IPS-NIHi7 (cell line): ENCODE data around the gene ZC3H10.
A peak's percentile ranks its signal among the peaks of the same experiment; 100 is the strongest.
"Not testable (repeated sequence)": the region's sequence is repeated elsewhere in the genome, so short reads cannot be mapped to it uniquely, and the experiment has no call there.

ENCODE experiments used
- DNase-seq: peaks from one replicate; pipeline ENCODE4 v3.0.0; 2012; ENCODE audit warnings: mixed read lengths; ENCODE audit errors: extremely low spot score

ZC3H10 gene

GRCh38 chr12:56102683-56103065, 15.4 kb upstream of the ZC3H10 start:
- DNase-seq = no peak

- DNase-seq = no peak
These were observed 14.9 kb upstream of the ZC3H10 start for GRCh38 chr12:56103066-56103711.

- no peak for DNase-seq
These were observed 14.3 kb upstream of the ZC3H10 start for GRCh38 chr12:56103823-56104108.

GRCh38 chr12:56104109-56104814, 13.8 kb upstream of the ZC3H10 start, which contains the start of gene PA2G4:
Gene PA2G4, plus strand, starts transcription at chr12:56104559. Its CDS starts 179 bp downstream, at chr12:56104738.
- DNase-seq = peak; percentile 97

- DNase-seq = no peak
These were observed 13.1 kb upstream of the ZC3H10 start for GRCh38 chr12:56104815-56105608.

GRCh38 chr12:56105609-56105902, 12.5 kb upstream of the ZC3H10 start:
- DNase-seq = no peak

GRCh38 chr12:56107242-56107641, 10.8 kb upstream of the ZC3H10 start:
- DNase-seq = no peak

- DNase-seq = no peak
These were observed 7.5 kb upstream of the ZC3H10 start for GRCh38 chr12:56110571-56110970.

- DNase-seq = no peak
These were observed 4.0 kb upstream of the ZC3H10 start for GRCh38 chr12:56114084-56114483.

- no peak for DNase-seq
These were observed 2.7 kb upstream of the ZC3H10 start for GRCh38 chr12:56115329-56115728.

- DNase-seq = peak; percentile 67
These were observed 1.6 kb upstream of the ZC3H10 start, which contains the start of gene RPL41 for GRCh38 chr12:56116267-56117081. Gene RPL41, plus strand, starts transcription at chr12:56116633.

GRCh38 chr12:56117082-56117706, 872 bp upstream of the ZC3H10 start:
- DNase-seq = not testable (repeated sequence)

GRCh38 chr12:56118688-56119357, 757 bp downstream of the ZC3H10 start:
- no peak for DNase-seq

- peak; percentile 77 for DNase-seq
These were observed 1.3 kb downstream of the ZC3H10 start for GRCh38 chr12:56119361-56119796.

GRCh38 chr12:56120158-56120846, 2.2 kb downstream of the ZC3H10 start:
- DNase-seq = no peak

- DNase-seq = no peak
These were observed 3.3 kb downstream of the ZC3H10 start for GRCh38 chr12:56121204-56121870.

- DNase-seq = no peak
These were observed 4.6 kb downstream of the ZC3H10 start for GRCh38 chr12:56122637-56123036.

GRCh38 chr12:56124133-56124532, 6.1 kb downstream of the ZC3H10 start:
- DNase-seq = no peak

- no peak for DNase-seq
These were observed 8.7 kb downstream of the ZC3H10 start for GRCh38 chr12:56126732-56127239.

GRCh38 chr12:56127485-56127887, 9.4 kb downstream of the ZC3H10 start:
- DNase-seq = no peak
